Adrenal gland (tissue), 12 donors: ENCODE results near the gene CPT1C. TPM values are rescaled to one million over a fixed set of nuclear protein-coding genes. Genes with fewer than 3 reads are reported as not detected.
A peak's percentile ranks its signal among the peaks of the same experiment; 100 is the strongest.

Experiments used
- DNase-seq, 7 donors: peaks; one replicate each; pipeline ENCODE4 v3.0.0-alpha.2; 2019 to 2020
- H3K27ac ChIP-seq, 5 donors: fragments of 200-600 bp; sonication (generic) in 4 of 5; 1 replicate in 3 of 5; 2 replicates in 2 of 5; pipeline versions ENCODE4 v1.5.1 to v1.8.0; 2016 to 2020; ENCODE audit warnings: mild to moderate bottlenecking in 1 of 5
- H3K27me3 ChIP-seq: fragments of 200-600 bp; 2 replicates; pipeline ENCODE4 v1.8.0; 2021
- H3K36me3 ChIP-seq, 2 donors: fragments of 200-600 bp; replicated peaks in 1 of 2; 1 replicate in 1 of 2; 2 replicates in 1 of 2; pipeline versions ENCODE4 v1.5.1 to v1.8.0; 2018 to 2022
- H3K4me1 ChIP-seq, 2 donors: fragments of 200-600 bp; replicated peaks in 1 of 2; 1 replicate in 1 of 2; 2 replicates in 1 of 2; pipeline versions ENCODE4 v1.5.1 to v1.8.0; 2018 to 2021
- H3K4me3 ChIP-seq, 4 donors: fragments of 200-600 bp; sonication (generic) in 3 of 4; one replicate each; pipeline ENCODE4 v1.5.1; 2016 to 2018
- H3K9me3 ChIP-seq, 3 donors: fragments of 200-600 bp; sonication (generic) in 1 of 3; replicated peaks in 1 of 3; 1 replicate in 2 of 3; 2 replicates in 1 of 3; pipeline versions ENCODE4 v1.5.1 to v1.8.0; 2016 to 2021
- CTCF ChIP-seq, 6 experiments: fragments of 450-650 bp in 4 of 6; fragments of 200-600 bp in 2 of 6; sonication (generic) in 1 of 6; IDR thresholded peaks; 1 replicate in 5 of 6; 2 replicates in 1 of 6; pipeline versions ENCODE4 v1.5.1 to v1.8.0; 2016 to 2021; ENCODE audit warnings: antibody characterized with exemption in 6 of 6, mild to moderate bottlenecking in 2 of 6, moderate library complexity in 1 of 6
- POLR2A ChIP-seq, 2 donors: fragments of 450-650 bp; IDR thresholded peaks; one replicate each; pipeline ENCODE4 v1.6.1; 2017; ENCODE audit warnings: antibody characterized with exemption in 2 of 2, mild to moderate bottlenecking in 2 of 2, moderate library complexity in 1 of 2
- WGBS, 4 donors: extraction: QIAGEN DNeasy Blood & Tissue Kit in 2 of 4; methylation state at CpG; one replicate each; pipeline versions ENCODE4 v1.1.5 to v1.1.7; 2013 to 2017; 5-methylcytosine and 5-hydroxymethylcytosine counted together
- intact Hi-C, 2 donors: fragments of 100-400 bp; cut with DNase I; formaldehyde crosslinking; loops; one replicate each; pipeline versions ENCODE4 v1.14.1 to v1.15.0; 2022 to 2023
- polyA plus RNA-seq, 3 donors: library from polyadenylated mRNA; stranded (reverse); fragments of 200-250 nt in 2 of 3; fragments of 350-450 nt in 1 of 3; fragmentation: Illumina TruSeq in 1 of 3; extraction: RNeasy Lipid Tissue Mini Kit (QIAGEN cat#74804) in 1 of 3; gene quantifications; one replicate each; pipeline ENCODE4 v1.2.3, GENCODE V29; 2013 to 2014
- total RNA-seq, 9 donors: library from RNA; depleted of rRNA in 4 of 9; stranded (reverse); fragments of >200 nt in 4 of 9; fragments of 120-200 nt in 1 of 9; fragmentation: NEBNext Ultra II Directional in 1 of 9; extraction: Animal tissue kit (Norgen Biotek cat#: 25700) in 1 of 9; gene quantifications; one replicate each; pipeline versions ENCODE4 v1.1.0 to v1.2.4, GENCODE V29; 2013 to 2023
- donor health status: healthy with polysubstance abuse.
- donor health status: Bipolar disorder and iron deficiency.
- donor health status: DM: yes; HTN: yes; CAD: no.
- donor health status: DM: no; HTN: no; CAD: no.
- donor health status: DM: no; HTN: no; CAD: no.
- donor health status: DM: yes; HTN: yes; CAD: no.

The CPT1C gene
- total and polyA plus RNA-seq, 12 donors, result 2.4 to 55.7 (median 5.9) TPM; not detected in 1

- TF ChIP-seq POLR2A (IDR thresholded peaks at IDR 0.05) (no peak), CTCF (IDR thresholded peaks at IDR 0.05) (no peak)
- no peak for DNase-seq
- Histone ChIP-seq H3K27me3 (no peaks in the 10 kb centered on the region), H3K36me3 (no peaks in the 10 kb centered on the region), H3K4me1 (no peaks in the 10 kb centered on the region), H3K9me3 (no peaks in the 10 kb centered on the region), H3K4me3 (no peak overlapping the region), H3K27ac (no peak overlapping the region)
- 47 to 67% (median 55%) methylated on average over 1 of the region's 1 CpG for WGBS, 4 donors
- intact Hi-C loops, result loop anchor here in 1 of 2 donors (10.0 kb wide), 1 partner anchor 52 kb away; no protein-coding TSS in a partner anchor
These were observed 61.8 kb downstream of the CPT1C start for GRCh38 chr19:49752701-49753100.

GRCh38 chr19:49755956-49756355 is 65.0 kb downstream of the CPT1C start:
- H3K4me3 ChIP-seq, result no peak overlapping the region

GRCh38 chr19:49758292-49758691 is 67.4 kb downstream of the CPT1C start:
- Histone ChIP-seq H3K4me1 (peaks cover 7 to 8% of the 10 kb centered on the region in 2 donors), H3K9me3 (no peaks in the 10 kb centered on the region), H3K27ac (peak overlapping the region in 2 of 5 donors; percentile 36 to 45), H3K27me3 (no peaks in the 10 kb centered on the region), H3K36me3 (no peaks in the 10 kb centered on the region), H3K4me3 (no peak overlapping the region)
- 12 to 35% (median 23%) methylated on average over 6 to 7 of the region's 7 CpGs for WGBS, 4 donors
- TF ChIP-seq CTCF (IDR thresholded peaks at IDR 0.05) (no peak), POLR2A (IDR thresholded peaks at IDR 0.05) (no peak)
- peak in 4 of 7 donors; percentile 45 to 69 (median 58) for DNase-seq
- intact Hi-C loops, result loop anchor here in 1 of 2 donors (10.0 kb wide), 1 partner anchor 47 kb away; no protein-coding TSS in a partner anchor

More at GRCh38 chr19:49755956-49756355, 65.0 kb downstream of the CPT1C start:
- Histone ChIP-seq H3K27me3 (no peaks in the 10 kb centered on the region), H3K9me3 (no peaks in the 10 kb centered on the region), H3K36me3 (no peaks in the 10 kb centered on the region), H3K27ac (no peak overlapping the region), H3K4me1 (peaks cover 7 to 8% of the 10 kb centered on the region in 2 donors)
- WGBS, 4 donors, result 92 to 98% (median 94%) methylated on average over 3 of the region's 3 CpGs
- no peak for TF ChIP-seq POLR2A (IDR thresholded peaks at IDR 0.05)
- no peak for TF ChIP-seq CTCF (IDR thresholded peaks at IDR 0.05)
- intact Hi-C loops, result loop anchor here in 1 of 2 donors (10.0 kb wide), 1 partner anchor 49 kb away; no protein-coding TSS in a partner anchor
- DNase-seq, result no peak

- WGBS, 4 donors, result 73 to 90% (median 88%) methylated on average over 1 of the region's 1 CpG
- H3K36me3 ChIP-seq, result no peaks in the 10 kb centered on the region
- H3K4me3 ChIP-seq, result no peak overlapping the region
- peak overlapping the region in 3 of 5 donors; percentile 32 to 38 (median 34) for H3K27ac ChIP-seq
- no peaks in the 10 kb centered on the region for H3K9me3 ChIP-seq
- H3K4me1 ChIP-seq, result peaks cover 17% of the 10 kb centered on the region in 2 donors
- no peaks in the 10 kb centered on the region for H3K27me3 ChIP-seq
- intact Hi-C loops, result no loop called here
- DNase-seq, result no peak
- TF ChIP-seq CTCF (IDR thresholded peaks at IDR 0.05) (no peak), POLR2A (IDR thresholded peaks at IDR 0.05) (no peak)
These were observed 70.3 kb downstream of the CPT1C start for GRCh38 chr19:49761249-49761624.
